Measurements from ENCODE around the gene TRAF7. TPM values are rescaled to one million over a fixed set of nuclear protein-coding genes. Genes with fewer than 3 reads are reported as not detected.

The TRAF7 gene
- total RNA-seq, 2 experiments from 2014 or later = 53.6 to 82.3 TPM

GRCh38 chr16:2149630-2150417 is 5.8 kb upstream of the TRAF7 start:
- Histone ChIP-seq H3K9me3 (ENCODE audit: low read length) (no peaks in the 10 kb centered on the region), H3K36me3 (ENCODE audit: insufficient read depth, low read length) (peaks cover 41% of the 10 kb centered on the region), H4K20me1 (ENCODE audit: insufficient read depth, low read length) (peaks cover 11% of the 10 kb centered on the region; the same call in 1 of the 2 replicates), H3K9me2 (ENCODE audit: insufficient read depth, low read length) (no peaks in the 10 kb centered on the region), H2AFZ (ENCODE audit: low read length) (no peak overlapping the region), H3K79me2 (ENCODE audit: insufficient read depth, low read depth, low read length) (peaks cover 22% of the 10 kb centered on the region), H3K4me1 (ENCODE audit: insufficient read depth, low read length, poor library complexity, severe bottlenecking) (peaks cover 54% of the 10 kb centered on the region), H3K27ac (ENCODE audit: low read depth, low read length, poor library complexity, severe bottlenecking) (peak overlapping the region; percentile 83), H3K4me2 (ENCODE audit: low read length) (peak overlapping the region; percentile 100), H3K4me3 (ENCODE audit: low read depth, low read length, poor library complexity, severe bottlenecking) (peak overlapping the region; percentile 81)
- POLR2A ChIA-PET = no interaction called here
- TF ChIP-seq, protein P1, sequence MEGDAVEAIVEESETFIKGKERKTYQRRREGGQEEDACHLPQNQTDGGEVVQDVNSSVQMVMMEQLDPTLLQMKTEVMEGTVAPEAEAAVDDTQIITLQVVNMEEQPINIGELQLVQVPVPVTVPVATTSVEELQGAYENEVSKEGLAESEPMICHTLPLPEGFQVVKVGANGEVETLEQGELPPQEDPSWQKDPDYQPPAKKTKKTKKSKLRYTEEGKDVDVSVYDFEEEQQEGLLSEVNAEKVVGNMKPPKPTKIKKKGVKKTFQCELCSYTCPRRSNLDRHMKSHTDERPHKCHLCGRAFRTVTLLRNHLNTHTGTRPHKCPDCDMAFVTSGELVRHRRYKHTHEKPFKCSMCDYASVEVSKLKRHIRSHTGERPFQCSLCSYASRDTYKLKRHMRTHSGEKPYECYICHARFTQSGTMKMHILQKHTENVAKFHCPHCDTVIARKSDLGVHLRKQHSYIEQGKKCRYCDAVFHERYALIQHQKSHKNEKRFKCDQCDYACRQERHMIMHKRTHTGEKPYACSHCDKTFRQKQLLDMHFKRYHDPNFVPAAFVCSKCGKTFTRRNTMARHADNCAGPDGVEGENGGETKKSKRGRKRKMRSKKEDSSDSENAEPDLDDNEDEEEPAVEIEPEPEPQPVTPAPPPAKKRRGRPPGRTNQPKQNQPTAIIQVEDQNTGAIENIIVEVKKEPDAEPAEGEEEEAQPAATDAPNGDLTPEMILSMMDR (conservative IDR thresholded peaks at IDR 0.05; ENCODE audit: low read length) = no peak
- no peak for TF ChIP-seq EZH2phosphoT487 (IDR thresholded peaks at IDR 0.05; ENCODE audit: borderline replicate concordance, low read depth, low read length)
- DNase-seq (ENCODE audit: low spot score) = peak; percentile 41
- BruUV-seq (replicated peaks) = no TSS peak
- CTCF ChIA-PET (ENCODE audit: unreplicated experiment) = no interaction called here
- intact Hi-C loops (cut with micrococcal nuclease; ENCODE audit: unreplicated experiment) = loop anchor here (2.0 to 10.0 kb wide), 3 partner anchors 21 to 275 kb away; partner anchors contain the start of genes CCNF and E4F1

DNA sequence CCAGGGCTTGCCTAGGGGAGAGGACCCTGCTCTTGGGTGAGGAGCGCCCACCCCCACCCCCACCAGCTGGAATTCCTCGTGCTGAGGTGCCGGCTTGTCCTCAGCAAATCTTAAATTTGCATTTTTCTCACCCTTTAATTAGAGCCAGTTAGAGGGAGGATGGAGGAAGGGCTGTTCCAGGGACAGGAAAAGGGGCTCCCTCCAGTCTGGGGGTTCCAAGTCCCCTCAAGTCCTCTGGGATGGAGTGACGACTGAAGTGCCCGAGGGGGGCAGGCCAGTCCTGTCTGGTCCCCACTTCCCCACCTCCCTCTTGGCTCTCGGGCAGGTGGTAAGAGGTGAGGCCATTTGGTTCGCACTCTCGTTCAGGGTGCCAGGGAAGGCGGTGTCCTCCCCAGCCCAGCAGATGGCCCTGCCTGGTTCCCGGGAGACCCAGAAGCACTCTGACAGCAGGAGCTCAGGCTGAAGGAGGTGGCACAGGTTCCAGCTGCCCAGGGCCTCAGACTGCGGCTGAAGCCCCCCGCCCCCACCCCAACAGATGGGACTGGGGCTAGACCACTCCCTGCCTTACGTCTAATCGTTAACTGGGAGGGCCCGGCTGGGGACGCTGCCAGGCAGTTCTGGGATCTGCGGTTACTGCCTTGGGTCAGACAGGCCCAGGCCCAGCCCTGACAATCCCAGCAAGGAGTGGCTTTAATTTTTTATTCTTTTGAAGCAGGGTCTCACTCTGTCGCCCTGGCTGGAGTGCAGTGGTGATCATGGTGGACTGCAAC is 5.0 kb upstream of the TRAF7 start:
- peak overlapping the region; percentile 100 for H3K4me2 ChIP-seq (ENCODE audit: low read length)
- H2AFZ ChIP-seq (ENCODE audit: low read length) = no peak overlapping the region
- peaks cover 44% of the 10 kb centered on the region for H3K36me3 ChIP-seq (ENCODE audit: insufficient read depth, low read length)
- H3K9me3 ChIP-seq (ENCODE audit: low read length) = no peaks in the 10 kb centered on the region
- no TSS peak for BruUV-seq (replicated peaks)
- peaks cover 54% of the 10 kb centered on the region for H3K4me1 ChIP-seq (ENCODE audit: insufficient read depth, low read length, poor library complexity, severe bottlenecking)
- H4K20me1 ChIP-seq (ENCODE audit: insufficient read depth, low read length) = peaks cover 11% of the 10 kb centered on the region; the same call in 1 of the 2 replicates
- TF ChIP-seq EZH2phosphoT487 (IDR thresholded peaks at IDR 0.05; ENCODE audit: borderline replicate concordance, low read depth, low read length) = no peak
- TF ChIP-seq, protein P1 (conservative IDR thresholded peaks at IDR 0.05; ENCODE audit: low read length) = no peak
- CTCF ChIA-PET (ENCODE audit: unreplicated experiment) = no interaction called here
- H3K4me3 ChIP-seq (ENCODE audit: low read depth, low read length, poor library complexity, severe bottlenecking) = peak overlapping the region; percentile 81
- peak overlapping the region; percentile 83 for H3K27ac ChIP-seq (ENCODE audit: low read depth, low read length, poor library complexity, severe bottlenecking)
- peak; percentile 38 for DNase-seq (ENCODE audit: low spot score)
- POLR2A ChIA-PET = no interaction called here
- H3K79me2 ChIP-seq (ENCODE audit: insufficient read depth, low read depth, low read length) = peaks cover 25% of the 10 kb centered on the region
- intact Hi-C loops (cut with micrococcal nuclease; ENCODE audit: unreplicated experiment) = loop anchor here (5.0 to 10.0 kb wide), 2 partner anchors 72 to 274 kb away; partner anchors contain the start of genes CCNF and E4F1
- no peaks in the 10 kb centered on the region for H3K9me2 ChIP-seq (ENCODE audit: insufficient read depth, low read length)
